ENCODE data around the gene MEST. TPM values are rescaled to one million over a fixed set of nuclear protein-coding genes. Genes with fewer than 3 reads are reported as not detected.

The MEST gene
- total RNA-seq, 1 donor from 2014 or later, result 6.1 TPM

DNA sequence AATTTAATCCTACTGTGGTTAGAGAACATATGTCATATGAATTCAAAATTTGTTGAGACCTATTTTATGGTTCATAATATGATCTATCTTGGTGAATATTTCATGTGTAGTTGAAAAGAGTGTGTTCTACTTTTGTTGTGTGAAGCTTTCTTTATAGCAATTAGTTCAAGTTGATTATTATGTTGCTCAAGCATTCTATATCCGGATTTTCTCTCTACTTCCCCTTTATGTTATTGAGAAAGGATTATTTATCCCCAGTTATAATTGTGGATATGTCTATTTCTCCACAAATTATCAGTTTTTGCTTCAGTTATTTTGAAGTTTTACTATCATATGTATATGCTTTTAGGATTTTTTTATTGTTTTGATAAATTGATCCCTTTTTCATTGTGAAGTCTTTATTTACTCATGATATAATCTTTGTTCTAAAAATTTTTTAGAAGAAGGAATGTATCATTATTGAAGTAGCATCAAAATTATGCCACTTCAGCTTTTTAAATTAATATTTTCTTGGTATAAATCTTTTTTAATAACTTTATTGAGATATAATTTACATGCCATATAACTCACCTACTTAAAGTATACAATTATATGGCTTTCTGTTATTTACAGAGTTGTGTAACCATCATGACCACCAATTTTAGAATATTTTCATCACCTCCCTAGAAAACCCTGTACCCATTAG, 12.0 kb upstream of the MEST start:
- DNase-seq (ENCODE audit: low spot score), result no peak
- intact Hi-C loops (cut with DNase I), result no loop called here

DNA sequence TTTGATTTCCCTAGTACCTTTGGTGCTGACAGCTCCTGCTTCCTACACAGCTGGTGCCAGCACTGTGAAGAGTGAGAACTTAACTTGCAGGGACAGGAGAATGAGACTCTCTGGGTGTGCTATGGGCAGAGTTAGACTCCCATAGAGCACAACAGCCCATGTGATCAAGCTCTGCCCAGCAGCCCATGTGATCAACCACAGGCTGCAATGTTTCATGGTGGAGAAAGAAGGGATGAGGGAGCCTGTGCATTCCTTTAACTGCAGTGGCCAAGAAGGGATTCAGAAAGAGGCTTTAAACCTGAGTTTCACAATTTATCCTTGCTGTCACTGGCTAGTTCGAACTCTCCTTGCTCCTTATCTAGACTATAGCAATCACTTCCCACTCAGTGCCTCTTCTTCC, 10.0 kb upstream of the MEST start:
- intact Hi-C loops (cut with DNase I), result no loop called here
- no peak for DNase-seq (ENCODE audit: low spot score)

- intact Hi-C loops (cut with DNase I), result no loop called here
- DNase-seq (ENCODE audit: low spot score), result no peak
Measured at GRCh38 chr7:130483031-130483430, 8.9 kb upstream of the MEST start.

DNA sequence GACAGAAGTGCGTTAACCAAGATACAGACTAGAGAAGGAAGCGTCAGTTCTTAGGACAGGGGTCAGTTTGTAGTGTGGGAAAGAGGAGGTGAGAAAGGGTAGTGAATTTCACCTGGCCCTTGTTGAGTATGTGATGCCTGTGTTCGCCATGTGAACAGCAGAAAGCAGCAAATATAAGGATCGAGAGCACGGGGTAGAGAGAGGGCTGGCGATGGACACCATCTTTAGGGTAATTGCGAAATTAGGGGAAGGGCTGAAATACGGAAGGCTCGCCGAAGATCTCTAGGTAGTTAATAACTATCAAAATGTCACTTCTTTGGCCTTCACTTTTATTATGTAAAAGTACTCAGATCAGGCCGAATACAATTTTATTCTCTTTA, 6.2 kb upstream of the MEST start:
- intact Hi-C loops (cut with DNase I), result loop anchor here (5.0 kb wide), 1 partner anchor 237 kb away; no protein-coding TSS in a partner anchor
- DNase-seq (ENCODE audit: low spot score), result no peak

DNA sequence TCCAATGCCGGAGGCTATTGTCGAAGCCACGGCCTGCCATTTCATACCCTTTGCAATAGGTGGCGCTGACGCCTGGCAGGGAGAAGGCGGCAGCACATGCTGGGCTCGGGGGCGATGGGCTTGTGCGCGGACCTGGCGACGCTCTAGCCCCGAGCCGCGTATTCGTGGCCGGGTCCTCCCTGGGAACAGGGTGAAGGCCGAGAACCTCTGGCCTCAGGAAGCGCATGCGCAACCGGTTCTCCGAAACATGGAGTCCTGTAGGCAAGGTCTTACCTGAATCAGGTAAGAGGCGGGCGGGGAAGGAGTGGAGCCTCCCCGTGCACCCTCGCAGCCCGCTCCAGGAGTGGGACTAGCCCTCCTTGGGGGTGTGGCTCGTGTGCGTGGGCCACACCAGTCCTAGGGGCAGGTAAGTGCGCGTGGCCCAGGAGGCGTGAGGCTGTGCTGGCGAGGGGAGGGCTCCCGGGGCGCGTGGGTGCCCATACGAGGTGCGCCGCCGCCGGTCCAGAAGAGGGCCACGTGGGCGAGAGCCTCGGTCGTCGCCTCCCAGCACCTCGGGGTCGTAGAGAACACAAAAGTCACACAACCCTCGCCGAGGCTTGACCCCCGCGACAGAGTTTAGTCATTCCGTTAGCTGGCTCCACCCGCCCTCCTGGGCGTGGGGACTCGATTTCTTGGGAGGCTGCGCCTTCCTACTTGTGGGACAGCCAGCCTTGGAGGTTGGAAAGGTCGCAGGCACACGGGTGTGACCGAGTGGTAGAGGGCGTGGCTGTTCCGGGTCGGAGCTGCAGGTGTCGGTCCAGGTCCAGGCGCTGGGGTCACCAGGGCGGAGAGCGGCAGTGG, 5.6 kb upstream of the MEST start:
- DNase-seq (ENCODE audit: low spot score), result no peak
- intact Hi-C loops (cut with DNase I), result loop anchor here (5.0 kb wide), 1 partner anchor 236 kb away; no protein-coding TSS in a partner anchor

DNA sequence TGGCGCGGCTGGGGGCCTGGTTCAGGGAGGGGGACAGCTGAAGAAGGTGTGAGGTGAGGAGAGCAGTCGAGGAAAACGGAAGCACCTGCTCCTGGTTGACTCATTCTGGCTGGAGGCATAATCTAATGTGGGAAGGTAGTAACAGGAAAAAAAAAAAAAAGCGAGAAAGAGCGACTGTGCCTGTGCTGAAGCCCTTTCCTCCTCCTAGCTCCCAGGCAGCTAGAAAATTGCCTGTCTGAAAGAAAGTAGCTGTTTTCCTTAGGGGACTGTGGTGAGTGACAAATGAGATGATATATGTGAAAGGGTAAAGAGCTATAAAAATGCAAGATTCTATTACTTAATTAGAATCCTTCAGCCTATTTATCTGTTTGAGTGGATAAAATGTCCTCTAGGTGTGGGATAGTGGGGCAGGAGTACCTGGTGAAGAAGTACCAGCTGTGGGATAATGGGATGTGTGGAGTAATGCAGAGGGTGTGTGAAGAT, 4.9 kb upstream of the MEST start:
- DNase-seq (ENCODE audit: low spot score), result no peak
- intact Hi-C loops (cut with DNase I), result loop anchor here (5.0 kb wide), 1 partner anchor 235 kb away; no protein-coding TSS in a partner anchor

DNA sequence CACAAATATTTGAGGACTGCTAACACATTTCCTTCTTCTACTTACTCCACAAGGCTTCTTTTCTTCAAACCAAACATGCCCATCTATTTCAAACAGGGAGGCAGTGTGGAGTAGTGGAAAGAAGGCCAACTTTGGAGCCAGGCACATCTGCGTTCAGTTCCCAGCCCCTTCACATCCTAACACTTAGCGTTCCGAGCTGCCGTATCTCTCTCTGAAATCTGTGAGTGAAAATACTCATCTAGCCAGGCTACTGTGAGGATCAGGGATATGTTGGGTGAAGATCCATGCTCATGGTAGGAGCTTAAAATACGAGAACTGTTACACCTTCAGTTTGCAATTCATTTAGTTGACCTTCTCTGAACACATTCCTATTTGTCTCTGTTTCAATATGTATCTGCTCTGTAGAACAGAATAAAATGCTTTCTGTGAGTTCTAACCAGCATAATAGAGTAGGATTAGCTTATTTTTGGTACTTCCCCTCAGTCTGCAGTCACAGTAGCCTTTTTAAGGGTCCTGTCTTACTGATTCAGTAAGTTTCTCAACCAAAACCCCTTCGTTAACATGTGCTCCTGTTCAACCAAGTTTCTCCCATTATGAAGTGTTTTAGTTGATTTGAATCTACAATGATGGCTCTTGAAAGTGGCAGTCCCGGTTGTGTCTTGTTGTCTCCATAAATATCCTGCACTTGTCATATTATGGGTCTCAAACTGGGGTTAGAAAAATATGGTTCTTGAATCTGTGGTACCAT, 3.3 kb upstream of the MEST start:
- DNase-seq (ENCODE audit: low spot score), result no peak
- intact Hi-C loops (cut with DNase I), result loop anchor here (5.0 kb wide), 1 partner anchor 234 kb away; no protein-coding TSS in a partner anchor

- intact Hi-C loops (cut with DNase I), result loop anchor here (5.0 kb wide), 1 partner anchor 233 kb away; no protein-coding TSS in a partner anchor
- DNase-seq (ENCODE audit: low spot score), result no peak
Measured at GRCh38 chr7:130489140-130489983, 2.5 kb upstream of the MEST start.

GRCh38 chr7:130490311-130490791, 1.5 kb upstream of the MEST start:
- intact Hi-C loops (cut with DNase I), result loop anchor here (5.0 kb wide), 2 partner anchors 138 to 218 kb away; no protein-coding TSS in a partner anchor
- DNase-seq (ENCODE audit: low spot score), result no peak

DNA sequence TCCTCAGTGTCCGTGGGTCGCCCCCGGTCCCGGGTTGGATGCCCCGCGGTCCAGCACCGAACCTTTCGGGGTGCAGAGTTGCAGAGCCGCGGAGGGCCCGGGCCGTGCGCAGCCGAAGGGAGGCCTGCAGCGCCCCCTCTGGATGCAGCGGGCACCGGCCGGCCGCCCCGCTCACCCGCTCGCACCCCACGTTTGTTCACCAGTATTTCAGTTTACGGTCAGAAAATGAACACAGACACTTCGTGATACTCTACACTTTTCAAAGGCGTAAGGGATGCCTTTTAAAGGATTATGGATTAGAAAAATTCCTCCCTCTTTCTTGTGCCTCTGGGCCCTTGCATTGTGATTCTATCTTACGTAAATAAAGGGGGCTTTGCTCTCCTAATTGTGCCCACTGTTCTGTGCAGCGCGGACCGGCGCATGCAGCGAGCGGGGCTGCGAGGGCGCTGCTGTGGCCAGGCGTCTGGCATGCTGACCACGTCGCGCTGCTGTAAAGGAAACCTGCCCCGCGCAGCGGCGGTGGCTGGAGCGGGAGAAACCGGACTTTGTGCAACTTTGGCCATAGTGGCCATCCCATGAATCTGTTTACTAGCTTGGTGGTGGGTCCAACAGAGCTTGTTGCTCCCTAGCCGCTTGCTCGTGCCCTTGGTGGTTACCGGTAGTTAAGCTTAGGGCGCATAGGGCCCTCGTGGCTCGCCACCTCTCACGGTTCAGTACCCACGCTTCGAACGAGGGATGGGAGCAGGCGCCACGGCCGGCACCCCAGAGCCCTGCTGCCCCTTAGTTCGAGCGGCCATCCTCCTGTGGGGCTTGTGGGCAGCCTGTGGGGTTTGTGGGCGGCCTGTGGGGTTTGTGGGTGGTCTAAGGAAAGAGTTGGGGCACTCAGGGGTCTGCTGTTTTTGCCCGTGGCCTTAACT, 739 bp upstream of the MEST start:
- no peak for DNase-seq (ENCODE audit: low spot score)
- intact Hi-C loops (cut with DNase I), result loop anchor here (5.0 kb wide), 2 partner anchors 139 to 219 kb away; no protein-coding TSS in a partner anchor

DNA sequence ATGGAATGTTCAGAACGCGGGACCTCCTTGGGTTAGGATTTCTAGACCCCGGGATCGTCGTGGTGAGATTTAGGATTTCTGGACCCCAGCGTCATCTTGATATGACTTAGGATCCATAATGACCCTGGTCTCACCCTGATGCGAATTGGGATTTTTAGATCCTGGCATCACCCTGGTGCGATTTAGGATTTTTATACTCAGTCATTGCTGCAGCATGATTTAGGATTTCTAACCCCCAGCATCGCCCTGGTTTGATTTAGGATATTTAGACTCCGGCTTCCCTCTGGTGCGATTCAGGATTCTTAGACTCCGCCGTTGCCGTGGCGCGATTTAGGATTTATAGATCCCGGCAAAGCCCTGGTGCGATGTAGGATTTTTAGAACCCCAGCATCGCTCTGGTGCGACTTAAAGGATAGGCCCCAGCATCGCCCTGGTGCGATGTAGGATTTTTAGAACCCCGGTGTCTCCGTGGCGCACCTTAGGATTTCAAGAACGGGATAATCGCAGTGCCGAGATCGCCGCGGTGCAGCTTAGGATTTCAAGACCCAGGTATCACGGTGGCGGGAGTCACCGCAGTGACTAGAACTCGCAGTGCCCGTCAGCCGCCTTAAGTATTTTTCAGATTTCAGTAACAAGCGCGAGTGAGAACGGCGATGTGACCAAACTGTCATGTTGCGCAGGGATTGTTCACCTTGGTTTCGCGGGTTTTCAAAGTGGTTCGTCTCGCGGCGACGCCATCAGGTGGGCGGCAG, 814 bp downstream of the MEST start:
- intact Hi-C loops (cut with DNase I), result loop anchor here (5.0 kb wide), 2 partner anchors 140 to 220 kb away; no protein-coding TSS in a partner anchor
- DNase-seq (ENCODE audit: low spot score), result no peak

DNA sequence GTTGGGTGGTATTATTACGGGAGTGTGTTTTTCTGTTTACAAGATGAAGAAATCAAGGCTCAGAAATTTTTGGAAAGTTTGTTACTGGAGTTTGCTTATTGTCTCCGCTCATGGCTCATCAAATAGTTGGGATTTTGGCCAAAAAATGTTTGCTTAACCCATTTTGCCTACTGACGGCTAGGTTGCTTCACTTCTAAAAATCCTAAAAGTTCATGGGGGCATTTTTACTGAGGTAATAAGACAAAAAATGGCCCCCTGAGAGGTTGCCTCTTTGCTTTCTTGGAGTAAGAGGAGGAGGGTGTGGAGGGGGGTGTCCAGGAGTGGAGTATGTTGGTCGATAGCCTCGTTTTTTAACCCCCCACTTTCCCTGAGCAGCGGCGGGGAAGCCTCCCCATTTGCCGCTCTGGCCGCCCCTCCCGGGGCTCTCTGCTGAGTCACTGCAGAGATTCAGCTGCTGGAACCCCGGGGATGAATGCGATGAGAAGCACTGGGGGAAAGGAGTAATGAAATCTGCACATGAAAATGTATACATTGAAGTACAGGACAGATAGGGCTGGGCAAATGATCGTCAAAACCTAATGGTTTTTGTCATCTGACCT, 1.5 kb downstream of the MEST start:
- intact Hi-C loops (cut with DNase I), result loop anchor here (5.0 kb wide), 2 partner anchors 141 to 221 kb away; no protein-coding TSS in a partner anchor
- no peak for DNase-seq (ENCODE audit: low spot score)

DNA sequence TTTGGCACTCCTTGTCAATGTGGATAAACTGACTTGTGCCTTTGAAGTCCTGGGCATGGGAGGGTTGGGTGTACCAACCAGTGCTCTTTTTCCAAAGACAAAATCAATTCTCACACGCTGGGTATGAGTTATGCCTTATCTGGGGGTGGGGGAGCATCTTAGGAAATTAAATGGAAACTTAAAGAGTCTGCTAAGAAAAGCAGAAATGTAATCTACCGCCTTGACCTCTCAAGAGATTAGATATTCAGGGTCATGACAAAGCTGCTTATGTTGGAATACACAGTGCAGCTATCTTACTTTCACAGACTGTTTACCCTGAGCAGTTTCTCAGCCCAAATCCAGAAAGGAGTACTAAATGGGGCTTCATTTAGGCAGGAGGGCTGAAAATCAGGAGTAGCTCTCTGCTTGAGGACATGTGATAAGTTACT, 2.6 kb downstream of the MEST start:
- intact Hi-C loops (cut with DNase I), result loop anchor here (5.0 kb wide), 2 partner anchors 142 to 222 kb away; no protein-coding TSS in a partner anchor
- DNase-seq (ENCODE audit: low spot score), result no peak

DNA sequence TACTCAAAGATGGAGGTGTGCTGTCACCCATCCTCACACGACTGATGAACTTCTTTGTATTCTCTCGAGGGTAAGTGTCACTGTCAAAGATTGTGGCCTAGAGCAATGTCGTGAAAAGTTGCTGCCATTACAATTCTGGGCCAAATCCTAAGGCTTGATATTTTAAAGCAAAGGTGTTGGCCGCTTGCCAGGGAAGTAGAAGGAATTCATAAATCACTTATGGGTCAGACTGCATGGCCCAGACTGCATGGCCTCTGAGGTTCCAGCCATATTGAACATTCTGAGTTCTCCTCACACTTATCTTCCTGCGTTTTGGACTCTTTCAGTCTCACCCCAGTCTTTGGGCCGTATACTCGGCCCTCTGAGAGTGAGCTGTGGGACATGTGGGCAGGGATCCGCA, 8.6 kb downstream of the MEST start:
- intact Hi-C loops (cut with DNase I), result no loop called here

DNA sequence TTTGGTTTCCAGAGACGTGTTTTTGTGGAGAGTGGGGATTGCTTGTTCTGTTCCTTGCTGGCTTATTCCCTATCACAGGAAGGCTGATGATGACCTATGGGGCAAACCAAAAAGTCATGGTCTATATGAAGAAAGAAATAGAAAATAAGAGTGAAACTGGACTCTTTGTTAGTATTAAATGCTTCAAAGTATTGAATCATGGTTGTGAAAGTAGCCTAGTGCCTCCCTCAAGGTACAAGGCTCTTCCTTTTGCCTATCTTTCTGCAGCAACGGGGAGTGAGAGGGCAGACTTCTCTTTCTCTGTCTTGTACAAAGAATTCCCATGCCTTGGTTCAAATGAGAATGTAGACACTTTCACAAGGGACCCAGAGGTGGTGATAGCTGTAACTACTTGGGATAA, 9.0 kb downstream of the MEST start:
- DNase-seq (ENCODE audit: low spot score), result no peak
- intact Hi-C loops (cut with DNase I), result no loop called here

More for the DNA sequence above, 8.6 kb downstream of the MEST start:
- DNase-seq (ENCODE audit: low spot score), result no peak

DNA sequence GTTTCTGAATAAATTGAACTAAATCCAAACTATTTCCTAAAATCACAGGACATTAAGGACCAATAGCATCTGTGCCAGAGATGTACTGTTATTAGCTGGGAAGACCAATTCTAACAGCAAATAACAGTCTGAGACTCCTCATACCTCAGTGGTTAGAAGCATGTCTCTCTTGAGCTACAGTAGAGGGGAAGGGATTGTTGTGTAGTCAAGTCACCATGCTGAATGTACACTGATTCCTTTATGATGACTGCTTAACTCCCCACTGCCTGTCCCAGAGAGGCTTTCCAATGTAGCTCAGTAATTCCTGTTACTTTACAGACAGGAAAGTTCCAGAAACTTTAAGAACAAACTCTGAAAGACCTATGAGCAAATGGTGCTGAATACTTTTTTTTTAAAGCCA, 13.9 kb downstream of the MEST start:
- intact Hi-C loops (cut with DNase I), result no loop called here
- no peak for DNase-seq (ENCODE audit: low spot score)

Measured in cardiac septum (tissue), 1 donor.